Head of caudate nucleus (tissue), 42 donors: ENCODE data around the gene MPG.
"Not testable (repeated sequence)": the region's sequence is repeated elsewhere in the genome, so short reads cannot be mapped to it uniquely, and the experiment has no call there.

ENCODE experiments used
- DNase-seq, 42 donors: peaks; one replicate each; pipeline versions ENCODE4 v3.0.0 to v3.0.0-alpha.2; 2020 to 2021; ENCODE audit warnings: mixed read lengths in 7 of 42
- intact Hi-C: fragments of 100-400 bp; cut with DNase I; formaldehyde crosslinking; loops from one replicate; pipeline ENCODE4 v1.15.0; 2022

Gene MPG

DNA sequence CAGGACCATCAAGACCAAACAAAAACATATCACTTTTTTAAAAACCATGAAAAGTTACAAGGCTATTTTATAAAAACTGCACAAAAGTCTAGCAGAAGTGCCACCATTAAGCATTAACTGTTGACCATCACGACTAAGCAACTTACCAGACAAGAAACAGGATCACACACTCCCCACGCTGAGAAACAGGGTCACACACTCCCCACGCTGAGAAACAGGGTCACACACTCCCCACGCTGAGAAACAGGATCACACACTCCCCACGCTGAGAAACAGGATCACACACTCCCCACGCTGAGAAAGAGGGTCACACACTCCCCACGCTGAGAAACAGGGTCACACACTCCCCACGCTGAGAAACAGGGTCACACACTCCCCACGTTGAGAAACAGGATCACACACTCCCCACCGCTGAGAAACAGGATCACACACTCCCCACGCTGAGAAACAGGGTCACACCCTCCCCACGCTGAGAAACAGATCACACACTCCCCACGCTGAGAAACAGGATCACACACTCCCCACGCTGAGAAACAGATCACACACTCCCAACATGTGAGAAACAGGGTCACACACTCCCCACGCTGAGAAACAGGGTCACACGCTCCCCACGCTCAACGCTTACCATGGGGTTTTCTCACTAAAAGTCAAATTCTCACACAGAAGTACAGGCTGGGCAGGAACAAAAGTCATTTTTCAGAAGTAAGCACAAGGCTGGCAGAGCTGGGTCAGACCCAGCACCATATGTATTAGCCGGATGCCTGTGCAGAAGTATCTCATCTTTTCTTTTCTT is 45.7 kb downstream of the MPG start:
- DNase-seq: peak in 4 of 42 donors; percentile 13 to 38 (median 14)

DNA sequence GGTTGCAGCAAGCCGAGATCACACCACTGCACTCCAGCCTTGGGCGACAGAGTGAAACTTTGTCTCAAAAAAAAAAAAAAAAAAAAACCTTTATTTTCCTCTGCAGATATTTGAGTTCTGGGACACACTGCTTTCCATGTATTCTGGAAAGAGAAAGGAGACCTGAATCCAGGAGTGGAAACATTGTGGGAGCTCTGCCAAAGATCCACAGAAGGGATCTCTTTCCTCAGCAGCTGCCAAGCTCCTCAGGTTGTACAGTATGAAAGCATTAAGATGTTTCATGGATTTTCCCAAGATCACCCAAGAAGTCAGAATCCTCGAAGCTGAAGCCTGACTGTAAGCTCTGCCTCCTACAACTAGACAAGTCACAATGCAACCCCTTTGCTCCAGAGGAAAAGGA is 47.0 kb downstream of the MPG start:
- DNase-seq: no peak
- intact Hi-C loops: no loop called here

More for the DNA sequence above, 45.7 kb downstream of the MPG start:
- intact Hi-C loops: not testable (repeated sequence)

DNA sequence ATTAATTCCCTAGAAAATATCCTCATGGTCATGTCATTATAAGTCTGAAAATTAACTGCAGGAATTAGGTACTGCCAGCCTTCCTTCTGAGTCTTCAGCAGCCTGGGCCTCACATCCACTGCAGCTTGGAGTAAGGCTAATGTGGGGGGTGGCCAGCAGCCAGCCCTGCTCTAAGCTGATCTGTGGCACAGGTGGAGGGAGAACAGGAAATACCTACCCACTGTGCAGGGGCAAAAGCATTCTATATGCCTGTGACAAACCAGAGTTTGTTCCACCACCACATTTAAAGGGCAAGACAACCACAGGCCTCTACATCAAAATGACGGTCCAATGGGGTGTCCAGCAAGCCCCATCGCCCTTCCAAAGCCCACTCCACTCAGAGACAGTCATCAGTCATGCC is 51.0 kb downstream of the MPG start:
- DNase-seq: no peak
- intact Hi-C loops: no loop called here

DNA sequence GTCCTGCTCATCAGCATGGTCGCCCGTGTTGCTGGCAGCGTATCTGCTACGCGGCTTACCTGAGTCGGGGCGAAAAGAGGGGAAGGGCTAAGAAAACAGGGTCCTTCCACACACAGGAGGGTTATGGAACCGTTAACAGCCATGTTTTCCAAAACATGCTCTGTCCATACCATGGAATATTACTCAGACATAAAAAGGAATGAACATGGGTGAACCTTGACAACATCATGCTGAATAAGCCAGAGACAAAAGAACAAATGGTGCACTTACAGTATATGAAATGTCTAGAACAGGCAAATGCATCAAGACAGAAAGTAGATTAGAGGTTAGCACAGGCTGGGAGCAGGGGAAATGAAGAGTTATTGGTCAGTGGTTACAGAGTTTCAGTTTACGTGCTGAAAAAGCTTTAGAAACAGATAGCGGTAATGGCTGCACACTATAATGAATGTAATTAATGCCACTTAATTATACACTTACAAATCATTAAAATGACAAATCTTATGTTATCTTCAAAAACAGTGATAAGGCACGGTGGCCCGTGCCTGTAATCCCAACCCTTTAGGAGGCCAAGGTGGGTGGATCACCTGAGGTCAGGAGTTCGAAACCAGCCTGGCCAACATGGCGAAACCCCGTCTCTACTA is 52.6 kb downstream of the MPG start:
- intact Hi-C loops: no loop called here
- no peak for DNase-seq

DNA sequence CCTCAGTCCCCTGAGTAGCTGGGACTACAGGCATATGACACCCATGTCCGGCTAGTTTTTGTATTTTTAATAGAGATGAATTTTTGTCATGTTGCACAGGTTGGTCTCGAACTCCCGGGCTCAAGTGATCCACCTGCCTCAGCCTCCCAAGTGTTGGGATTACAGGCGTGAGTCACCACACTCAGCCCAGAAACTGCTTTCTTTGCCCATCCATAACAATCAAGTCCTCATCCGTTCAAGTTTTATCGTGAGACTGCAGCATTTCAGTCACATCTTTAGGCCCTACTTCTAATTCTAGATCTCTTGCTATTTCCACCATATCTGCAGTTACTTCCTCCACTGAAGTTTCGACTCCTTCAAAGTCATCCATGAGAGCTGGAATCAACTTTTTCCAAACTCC is 54.1 kb downstream of the MPG start:
- intact Hi-C loops: no loop called here
- no peak for DNase-seq

DNA sequence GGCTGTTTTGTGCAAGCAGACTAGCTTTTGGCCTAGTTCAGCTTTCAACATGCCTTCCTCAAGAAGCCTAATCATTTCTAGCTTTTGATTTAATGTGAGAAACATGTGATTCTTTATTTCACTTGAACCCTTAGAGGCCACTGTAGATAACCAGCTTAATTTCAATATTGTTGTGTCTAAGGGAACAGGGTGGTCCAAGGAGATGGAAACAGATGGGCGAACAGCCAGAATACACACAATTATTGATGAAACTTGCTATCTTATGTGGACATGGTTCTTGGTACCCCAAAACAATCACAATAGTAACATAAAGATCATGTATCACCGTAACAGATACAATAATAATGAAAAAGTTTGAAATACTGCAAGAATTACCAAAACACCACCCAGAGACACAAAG is 55.7 kb downstream of the MPG start:
- intact Hi-C loops: no loop called here
- no peak for DNase-seq
